Muscle layer of duodenum (tissue), 2 donors: ENCODE data around the gene SOX18.
"Not testable (repeated sequence)": the region's sequence is repeated elsewhere in the genome, so short reads cannot be mapped to it uniquely, and the experiment has no call there.

Experiments
- H3K27ac ChIP-seq: one replicate; pipeline ENCODE4 v1.7.0; 2013; ENCODE audit warnings: mild to moderate bottlenecking, low read length
- H3K27me3 ChIP-seq: one replicate; pipeline ENCODE4 v1.7.0; 2013; ENCODE audit warnings: low read depth, mild to moderate bottlenecking, control low read depth, low read length
- H3K36me3 ChIP-seq, 2 donors: one replicate each; pipeline ENCODE4 v1.7.0; 2013; ENCODE audit warnings: low read length in 2 of 2, control low read depth in 1 of 2, mild to moderate bottlenecking in 1 of 2; ENCODE audit not compliant: insufficient read depth in 2 of 2, control insufficient read depth in 1 of 2
- H3K4me1 ChIP-seq, 2 donors: one replicate each; pipeline ENCODE4 v1.7.0; 2013; ENCODE audit warnings: low read length in 2 of 2, mild to moderate bottlenecking in 2 of 2, control low read depth in 1 of 2, moderate library complexity in 1 of 2; ENCODE audit not compliant: insufficient read depth in 2 of 2, control insufficient read depth in 1 of 2
- H3K4me3 ChIP-seq, 2 donors: one replicate each; pipeline ENCODE4 v1.7.0; 2013; ENCODE audit warnings: low read length in 2 of 2, low read depth in 1 of 2, mild to moderate bottlenecking in 1 of 2
- H3K9me3 ChIP-seq, 2 donors: one replicate each; pipeline ENCODE4 v1.7.0; 2013; ENCODE audit warnings: low read length in 2 of 2, control low read depth in 1 of 2, mild to moderate bottlenecking in 1 of 2; ENCODE audit not compliant: control insufficient read depth in 1 of 2
- donor health status: healthy.

SOX18 gene

GRCh38 chr20:64049060-64049877 is at the start of gene SOX18:
TSS of gene SOX18 (minus strand) at chr20:64049639. CDS start at chr20:64049516, 123 bp downstream.
- H3K4me3 ChIP-seq, result peak within 1 kb of the TSS in 1 of 2 donors; percentile 49
- no peaks in the 10 kb centered on the region for H3K9me3 ChIP-seq
- H3K4me1 ChIP-seq, result peaks cover 0 to 12% of the 10 kb centered on the region in 2 donors
- H3K36me3 ChIP-seq, result no peaks in the 10 kb centered on the region
- H3K27ac ChIP-seq, result no peak within 1 kb of the TSS
- H3K27me3 ChIP-seq, result peaks cover 52% of the 10 kb centered on the region

GRCh38 chr20:64098471-64099013 is 49.1 kb upstream of the SOX18 start:
- Histone ChIP-seq H3K36me3 (no peaks in the 10 kb centered on the region), H3K4me3 (no peak overlapping the region), H3K9me3 (no peaks in the 10 kb centered on the region), H3K27me3 (peaks cover 25% of the 10 kb centered on the region), H3K4me1 (peaks cover 0 to 7% of the 10 kb centered on the region in 2 donors), H3K27ac (no peak overlapping the region)

- H3K36me3 ChIP-seq, result no peaks in the 10 kb centered on the region
- no peaks in the 10 kb centered on the region for H3K9me3 ChIP-seq
- peaks cover 15% of the 10 kb centered on the region for H3K27me3 ChIP-seq
- no peaks in the 10 kb centered on the region for H3K4me1 ChIP-seq
- H3K27ac ChIP-seq, result no peak overlapping the region
- no peak overlapping the region for H3K4me3 ChIP-seq
Observed at GRCh38 chr20:64096535-64096934, 47.1 kb upstream of the SOX18 start.

- H3K36me3 ChIP-seq, result no peaks in the 10 kb centered on the region
- H3K27ac ChIP-seq, result no peak overlapping the region
- H3K4me1 ChIP-seq, result no peaks in the 10 kb centered on the region
- no peak overlapping the region for H3K4me3 ChIP-seq
- no peaks in the 10 kb centered on the region for H3K9me3 ChIP-seq
- peaks cover 9% of the 10 kb centered on the region for H3K27me3 ChIP-seq
Observed at GRCh38 chr20:64095927-64096326, 46.5 kb upstream of the SOX18 start.

GRCh38 chr20:64095455-64095854 is 46.0 kb upstream of the SOX18 start:
- no peak overlapping the region for H3K4me3 ChIP-seq
- no peaks in the 10 kb centered on the region for H3K4me1 ChIP-seq
- no peaks in the 10 kb centered on the region for H3K9me3 ChIP-seq
- peaks cover 4% of the 10 kb centered on the region for H3K27me3 ChIP-seq
- no peaks in the 10 kb centered on the region for H3K36me3 ChIP-seq
- no peak overlapping the region for H3K27ac ChIP-seq

- Histone ChIP-seq H3K4me1 (no peaks in the 10 kb centered on the region), H3K9me3 (no peaks in the 10 kb centered on the region), H3K27ac (no peak overlapping the region), H3K27me3 (no peaks in the 10 kb centered on the region), H3K4me3 (no peak overlapping the region), H3K36me3 (no peaks in the 10 kb centered on the region)
Observed at GRCh38 chr20:64093013-64093503, 43.6 kb upstream of the SOX18 start.

GRCh38 chr20:64092258-64093012 is 43.0 kb upstream of the SOX18 start:
- Histone ChIP-seq H3K4me1 (no peaks in the 10 kb centered on the region), H3K27ac (no peak overlapping the region), H3K27me3 (no peaks in the 10 kb centered on the region), H3K9me3 (peaks cover 0 to 4% of the 10 kb centered on the region in 2 donors), H3K36me3 (no peaks in the 10 kb centered on the region), H3K4me3 (no peak overlapping the region)

GRCh38 chr20:64091770-64092169 is 42.3 kb upstream of the SOX18 start:
- H3K9me3 ChIP-seq, result peaks cover 0 to 7% of the 10 kb centered on the region in 2 donors
- H3K27ac ChIP-seq, result no peak overlapping the region
- no peaks in the 10 kb centered on the region for H3K27me3 ChIP-seq
- no peak overlapping the region for H3K4me3 ChIP-seq
- H3K4me1 ChIP-seq, result no peaks in the 10 kb centered on the region
- no peaks in the 10 kb centered on the region for H3K36me3 ChIP-seq

- no peaks in the 10 kb centered on the region for H3K4me1 ChIP-seq
- no peaks in the 10 kb centered on the region for H3K36me3 ChIP-seq
- H3K27me3 ChIP-seq, result no peaks in the 10 kb centered on the region
- peaks cover 0 to 7% of the 10 kb centered on the region in 2 donors for H3K9me3 ChIP-seq
- no peak overlapping the region for H3K27ac ChIP-seq
- H3K4me3 ChIP-seq, result no peak overlapping the region
Observed at GRCh38 chr20:64091340-64091739, 41.9 kb upstream of the SOX18 start.

- H3K4me3 ChIP-seq, result no peak overlapping the region
- H3K4me1 ChIP-seq, result no peaks in the 10 kb centered on the region
- H3K27me3 ChIP-seq, result peaks cover 1% of the 10 kb centered on the region
- no peaks in the 10 kb centered on the region for H3K36me3 ChIP-seq
- H3K27ac ChIP-seq, result no peak overlapping the region
- peaks cover 0 to 7% of the 10 kb centered on the region in 2 donors for H3K9me3 ChIP-seq
Observed at GRCh38 chr20:64090165-64090564, 40.7 kb upstream of the SOX18 start.

- Histone ChIP-seq H3K27me3 (peaks cover 14% of the 10 kb centered on the region), H3K4me1 (peaks cover 0 to 12% of the 10 kb centered on the region in 2 donors)
- H3K9me3 ChIP-seq, H3K27ac ChIP-seq, H3K4me3 ChIP-seq, H3K36me3 ChIP-seq: not testable (repeated sequence)
Observed at GRCh38 chr20:64088586-64088985, 39.1 kb upstream of the SOX18 start.
